ENCODE measurements around the gene LDHAL6B.
A peak's percentile ranks its signal among the peaks of the same experiment; 100 is the strongest.

LDHAL6B gene

DNA sequence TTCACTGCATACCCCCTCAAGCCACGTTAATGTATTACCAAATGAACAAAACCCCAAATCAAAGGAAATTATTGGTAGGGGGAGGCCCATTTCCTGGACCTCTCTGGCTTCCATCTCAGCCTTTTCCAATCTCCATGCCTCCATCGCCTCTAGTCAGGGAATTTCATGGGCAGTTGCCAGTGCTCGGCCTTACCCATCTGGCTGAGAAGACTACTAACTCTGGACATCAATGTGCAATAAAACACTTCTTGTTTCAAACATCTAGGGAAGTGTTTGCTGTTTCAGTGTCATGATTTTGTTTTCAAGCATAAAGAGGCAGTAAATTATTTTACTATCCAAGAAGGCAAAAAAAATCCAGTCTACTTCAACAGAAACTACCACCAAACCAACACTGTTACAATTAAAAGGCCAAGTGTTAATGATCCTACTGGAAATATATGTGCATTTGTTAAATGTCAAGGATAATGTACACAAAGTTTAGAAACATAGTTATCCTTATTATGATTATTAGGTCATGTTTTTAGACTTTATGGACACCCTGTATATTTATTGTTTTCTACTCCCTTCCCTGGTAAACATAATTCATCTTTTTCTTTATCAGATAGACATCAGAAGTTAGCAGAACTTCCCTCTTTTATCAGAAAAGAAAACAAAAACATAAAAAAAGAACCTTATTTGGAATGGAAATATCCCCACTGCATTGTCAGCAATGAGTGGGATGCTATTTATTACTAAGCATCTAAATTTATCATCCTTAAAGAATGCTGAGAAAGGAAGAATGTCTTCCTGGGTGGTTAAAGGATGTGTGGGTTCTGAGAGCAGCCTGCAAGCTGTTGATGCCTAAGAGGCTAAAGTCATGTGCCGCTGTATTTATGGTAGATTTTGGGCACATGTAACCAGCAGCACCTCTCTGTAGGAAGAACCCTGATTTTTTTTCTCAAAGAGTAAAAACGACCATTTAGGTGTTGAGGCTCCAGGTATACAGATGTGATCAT is 15.2 kb downstream of the LDHAL6B start:
- DNase-seq: no peak

GRCh38 chr15:59222906-59223550 is 16.4 kb downstream of the LDHAL6B start:
- DNase-seq: no peak

GRCh38 chr15:59223736-59224135 is 17.1 kb downstream of the LDHAL6B start:
- no peak for DNase-seq

DNA sequence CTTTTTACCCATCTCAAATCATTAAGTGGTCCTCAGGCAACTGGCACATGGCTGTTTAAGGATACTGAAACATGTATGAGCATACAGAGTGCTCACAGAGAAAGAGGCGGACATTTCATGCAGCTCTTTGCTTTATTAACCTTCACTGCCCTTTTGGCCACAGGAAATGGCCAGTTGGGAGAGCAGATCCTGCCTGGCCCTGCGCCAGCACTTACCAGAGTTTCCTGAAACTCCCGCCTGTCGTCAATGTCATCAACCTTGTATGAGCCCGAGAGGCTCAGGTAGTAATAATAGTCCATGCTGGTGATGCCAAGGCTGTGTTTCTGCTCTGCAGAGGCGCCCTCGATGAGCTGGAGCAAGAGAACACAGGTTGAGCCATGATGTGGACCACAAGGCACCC is 17.8 kb downstream of the LDHAL6B start:
- no peak for DNase-seq

DNA sequence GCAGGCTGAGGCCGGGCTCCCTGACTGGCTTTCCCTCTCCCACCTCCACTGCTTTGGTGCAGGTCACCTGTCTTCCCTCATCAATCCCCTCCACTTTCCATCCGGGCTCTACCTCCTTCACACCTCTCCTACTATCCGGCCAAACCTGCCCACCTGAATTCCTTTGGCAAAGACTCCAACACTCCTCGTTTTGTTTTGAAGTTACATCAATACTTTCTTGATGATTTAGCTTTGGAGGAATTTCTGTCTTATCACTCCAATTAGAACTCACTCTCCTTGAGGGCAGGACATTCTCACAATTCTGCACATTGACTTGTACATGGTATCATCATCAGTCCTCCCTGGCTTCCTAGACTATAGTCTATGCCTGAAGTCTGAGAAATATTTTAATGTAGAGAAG is 20.4 kb downstream of the LDHAL6B start:
- DNase-seq: no peak

GRCh38 chr15:59229015-59229414 is 22.4 kb downstream of the LDHAL6B start:
- DNase-seq: no peak

- DNase-seq: no peak
Observed at GRCh38 chr15:59229453-59229852, 22.8 kb downstream of the LDHAL6B start.

DNA sequence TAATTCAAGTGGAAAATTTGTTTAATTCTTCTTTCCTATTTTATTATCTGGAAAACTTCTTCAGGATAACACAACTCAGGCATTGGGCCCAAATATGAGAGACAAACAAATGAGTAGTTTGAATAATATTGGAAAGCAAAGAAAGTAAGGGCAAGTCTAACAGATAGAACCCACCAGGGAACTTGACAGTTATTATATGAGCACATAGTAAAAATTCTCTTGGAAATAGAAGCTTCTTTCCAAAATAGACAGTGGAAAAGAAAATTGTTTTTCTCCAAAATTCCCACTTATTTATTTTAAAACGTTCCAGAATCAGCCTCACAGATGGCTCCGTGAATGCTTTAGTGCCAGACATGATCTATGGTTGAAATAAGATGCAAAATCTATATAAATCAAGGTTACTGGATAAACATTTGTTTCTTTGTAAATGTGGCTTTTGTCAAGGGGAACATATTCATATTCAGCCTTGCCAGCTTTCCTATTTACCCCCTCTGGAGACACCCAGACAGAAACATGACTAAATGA is 23.9 kb downstream of the LDHAL6B start:
- DNase-seq: no peak

DNA sequence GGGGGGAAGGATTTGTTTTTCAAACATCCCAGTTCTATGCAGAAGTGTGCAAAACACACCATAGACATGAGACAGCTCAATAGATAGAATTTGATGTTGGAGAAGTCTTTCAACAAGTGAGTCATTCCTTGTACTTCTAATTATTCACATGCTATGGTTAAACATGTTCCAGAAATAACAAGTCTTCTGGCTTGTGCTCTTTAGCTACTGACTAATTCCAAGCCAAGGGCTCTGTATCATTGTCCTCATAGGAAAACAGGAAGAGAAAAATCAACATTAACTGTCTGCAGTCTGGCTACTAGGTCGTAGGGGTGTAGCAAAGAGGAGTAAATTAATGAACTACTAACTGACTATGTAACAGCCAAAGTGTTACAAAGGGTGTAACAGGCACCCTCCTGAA is 25.8 kb downstream of the LDHAL6B start:
- DNase-seq: no peak

DNA sequence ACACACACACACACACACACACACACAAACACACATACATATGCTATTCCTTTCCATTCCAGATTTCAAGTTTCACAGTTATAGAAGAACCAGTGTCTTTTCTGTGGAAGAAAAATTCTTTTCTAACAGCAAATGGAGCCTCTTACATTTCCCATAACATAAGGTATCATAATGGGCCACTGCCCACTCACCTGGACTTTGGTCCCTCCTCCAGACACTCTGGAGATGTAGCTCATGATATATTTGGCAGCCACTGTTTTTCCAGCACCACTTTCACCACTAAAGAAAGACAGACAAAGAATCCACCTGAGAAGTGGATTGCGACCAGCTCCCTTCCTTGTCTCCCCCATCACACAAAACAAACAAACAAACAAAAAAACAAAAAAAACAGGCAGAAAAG is 29.8 kb downstream of the LDHAL6B start:
- DNase-seq: no peak

DNA sequence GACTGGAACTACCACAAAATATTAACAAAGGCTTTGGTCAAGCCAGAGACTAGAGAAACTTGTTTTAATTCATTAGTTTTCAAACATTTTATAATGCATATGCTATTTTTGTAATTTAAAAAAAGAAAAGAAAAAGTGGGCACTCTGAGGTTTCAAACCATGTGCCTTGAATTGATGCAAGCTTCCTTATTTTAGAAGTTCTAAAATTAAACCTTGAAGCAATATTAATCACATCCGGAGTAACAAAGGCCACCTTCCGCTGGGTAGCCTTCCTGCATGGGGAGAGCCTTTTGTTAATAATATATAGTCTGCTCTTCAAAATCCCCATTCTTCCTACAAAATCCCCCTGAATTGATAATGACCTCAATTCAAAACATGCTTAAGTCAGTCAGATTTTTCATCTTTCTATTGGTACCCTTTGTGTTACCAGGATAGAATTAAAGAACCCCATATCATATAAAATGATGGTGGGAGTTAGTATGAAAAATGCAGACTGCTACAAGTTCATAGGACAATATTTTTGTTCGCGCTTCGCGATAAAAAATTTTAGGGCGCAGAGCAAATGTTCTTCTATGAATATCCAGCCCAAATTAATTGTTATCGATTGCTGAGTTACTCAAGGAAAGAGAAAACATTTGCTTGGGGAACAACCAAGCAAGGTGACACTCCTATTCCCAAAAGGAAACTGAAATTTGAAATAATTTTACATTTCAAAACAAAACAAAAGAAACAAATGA is 30.6 kb downstream of the LDHAL6B start:
- DNase-seq: no peak

GRCh38 chr15:59237924-59238331 is 31.3 kb downstream of the LDHAL6B start:
- no peak for DNase-seq

DNA sequence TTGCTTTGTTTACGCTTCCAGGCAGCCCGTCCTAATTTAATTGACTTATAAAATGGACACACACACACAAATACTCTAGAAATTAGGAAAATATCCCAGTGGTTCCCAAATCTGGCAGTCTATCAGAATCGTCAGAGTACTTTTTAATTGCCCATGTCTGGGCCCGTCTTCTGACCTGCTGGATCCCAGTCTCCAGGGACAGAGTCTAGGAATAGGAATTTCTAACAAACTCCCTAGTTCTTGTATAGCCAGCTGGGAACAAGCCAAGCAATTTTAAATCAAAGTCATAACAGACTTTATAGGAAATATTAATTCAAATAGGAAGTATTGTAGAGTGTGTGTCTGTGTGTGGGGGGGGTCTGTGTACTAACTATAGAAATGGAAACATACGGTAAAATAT is 33.4 kb downstream of the LDHAL6B start:
- no peak for DNase-seq

DNA sequence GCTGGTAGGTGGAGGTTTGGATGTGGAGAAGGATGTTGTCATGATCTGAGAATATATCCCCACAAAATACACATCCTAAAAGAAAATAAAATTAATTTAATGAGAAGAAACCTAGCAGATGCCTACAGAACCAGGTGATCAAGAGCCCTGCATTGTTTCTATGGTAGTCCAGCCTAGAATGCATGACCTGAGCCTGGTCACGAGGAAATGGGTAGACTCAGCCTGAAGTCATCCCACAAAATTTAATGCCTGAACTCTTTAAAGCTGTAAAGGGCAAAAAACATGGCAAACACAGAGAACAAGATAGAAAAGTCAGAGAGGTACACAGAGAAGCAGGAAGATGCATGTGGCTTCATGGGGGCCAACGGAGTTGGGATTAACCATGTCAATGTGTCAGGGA is 36.0 kb downstream of the LDHAL6B start:
- DNase-seq: no peak

DNA sequence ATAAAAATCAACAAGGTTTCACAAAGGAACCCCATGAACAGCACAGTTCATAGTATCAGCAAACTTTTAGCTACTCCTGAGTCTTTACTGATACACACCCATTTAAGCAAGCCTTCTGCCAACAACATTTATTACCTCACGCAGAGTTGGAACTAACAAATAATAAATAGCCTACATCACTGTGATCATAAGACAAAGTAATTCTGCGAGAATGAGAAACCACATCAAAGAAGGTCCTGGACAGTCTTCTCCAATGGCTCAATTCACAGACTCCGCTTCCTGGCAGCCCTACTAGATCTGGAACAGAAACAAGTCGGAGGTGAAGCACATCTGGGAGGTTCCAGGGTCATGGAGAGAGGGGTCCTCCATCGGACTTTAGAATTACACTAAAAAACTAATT is 37.0 kb downstream of the LDHAL6B start:
- no peak for DNase-seq

GRCh38 chr15:59244337-59244736 is 37.7 kb downstream of the LDHAL6B start:
- no peak for DNase-seq

DNA sequence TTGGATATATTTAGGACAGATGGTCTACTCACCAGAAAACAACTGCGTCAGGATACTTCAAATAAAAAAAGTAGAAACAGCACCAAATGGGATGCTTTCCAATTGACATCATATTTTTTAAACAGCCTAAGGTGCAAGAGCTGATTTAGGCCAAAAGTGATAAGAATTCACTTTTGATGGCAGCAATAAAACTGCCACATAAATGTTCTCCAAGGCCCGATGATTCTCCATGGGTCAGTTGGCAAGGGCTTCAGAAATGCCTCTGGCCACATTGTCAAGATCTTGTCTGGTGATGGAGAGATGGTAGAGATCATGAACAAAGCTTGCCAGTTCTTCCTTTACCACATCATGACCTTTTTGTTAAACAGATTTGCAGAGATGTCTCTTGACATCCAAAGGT is 38.9 kb downstream of the LDHAL6B start:
- DNase-seq: no peak

- peak; percentile 29 to 47 for DNase-seq
Observed at GRCh38 chr15:59247364-59247763, 40.7 kb downstream of the LDHAL6B start.

- no peak for DNase-seq
Observed at GRCh38 chr15:59249816-59250215, 43.2 kb downstream of the LDHAL6B start.

GRCh38 chr15:59250249-59250648 is 43.6 kb downstream of the LDHAL6B start:
- no peak for DNase-seq

- no peak for DNase-seq
Observed at GRCh38 chr15:59251001-59251845, 44.6 kb downstream of the LDHAL6B start.

- no peak for DNase-seq
Observed at GRCh38 chr15:59252137-59252536, 45.5 kb downstream of the LDHAL6B start.

Data from activated CD4-positive, alpha-beta T cell treated with anti-CD3 and anti-CD28 coated beads for 4 hours (primary cell).